Measurements from ENCODE around the gene SOBP. TPM values are rescaled to one million over a fixed set of nuclear protein-coding genes. Genes with fewer than 3 reads are reported as not detected.
"Not testable (repeated sequence)": the region's sequence is repeated elsewhere in the genome, so short reads cannot be mapped to it uniquely, and the experiment has no call there.

SOBP gene
- total RNA-seq, 1 experiment from 2014 or later: 0.22 TPM

DNA sequence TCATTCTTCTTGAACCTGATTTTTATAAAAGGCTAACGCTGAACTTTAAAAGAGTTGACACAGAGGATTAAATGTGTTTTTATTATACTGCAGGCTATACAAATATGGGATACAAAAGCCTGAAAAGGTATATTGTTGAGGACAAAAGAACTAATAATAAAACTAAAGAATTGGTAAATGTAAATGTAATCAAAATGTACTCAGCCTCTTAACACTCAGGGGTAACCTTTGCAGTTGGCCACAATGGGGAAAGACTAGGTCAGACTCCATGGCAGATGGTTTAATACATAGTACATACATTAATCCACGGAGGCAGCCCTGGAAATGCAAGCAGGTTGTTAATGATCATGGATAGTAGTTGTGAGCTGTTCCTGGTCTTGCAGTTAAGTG lies 57.5 kb downstream of the SOBP start:
- Histone ChIP-seq H3K4me2 (no peak overlapping the region), H2AFZ (no peak overlapping the region), H3K4me1 (replicated peaks; ENCODE audit: insufficient read depth) (no peaks in the 10 kb centered on the region), H3K27ac (no peak overlapping the region), H3K79me2 (ENCODE audit: low read depth) (no peaks in the 10 kb centered on the region), H3K9me3 (ENCODE audit: insufficient read depth, low read depth) (no peaks in the 10 kb centered on the region), H3K9me2 (ENCODE audit: insufficient read depth) (no peaks in the 10 kb centered on the region), H3K27me3 (ENCODE audit: insufficient read depth, low read depth) (no peaks in the 10 kb centered on the region), H3F3A (ENCODE audit: insufficient read depth, low read depth) (no peaks in the 10 kb centered on the region), H3K4me3 (no peak overlapping the region), H3K36me3 (ENCODE audit: low read depth) (no peaks in the 10 kb centered on the region), H4K20me1 (ENCODE audit: insufficient read depth) (no peaks in the 10 kb centered on the region)
- CTCF ChIA-PET: no interaction called here
- no TSS peak for BruUV-seq (replicated peaks)
- intact Hi-C loops (cut with micrococcal nuclease; ENCODE audit: unreplicated experiment): no loop called here
- DNase-seq: no peak
- TF ChIP-seq, protein P1, sequence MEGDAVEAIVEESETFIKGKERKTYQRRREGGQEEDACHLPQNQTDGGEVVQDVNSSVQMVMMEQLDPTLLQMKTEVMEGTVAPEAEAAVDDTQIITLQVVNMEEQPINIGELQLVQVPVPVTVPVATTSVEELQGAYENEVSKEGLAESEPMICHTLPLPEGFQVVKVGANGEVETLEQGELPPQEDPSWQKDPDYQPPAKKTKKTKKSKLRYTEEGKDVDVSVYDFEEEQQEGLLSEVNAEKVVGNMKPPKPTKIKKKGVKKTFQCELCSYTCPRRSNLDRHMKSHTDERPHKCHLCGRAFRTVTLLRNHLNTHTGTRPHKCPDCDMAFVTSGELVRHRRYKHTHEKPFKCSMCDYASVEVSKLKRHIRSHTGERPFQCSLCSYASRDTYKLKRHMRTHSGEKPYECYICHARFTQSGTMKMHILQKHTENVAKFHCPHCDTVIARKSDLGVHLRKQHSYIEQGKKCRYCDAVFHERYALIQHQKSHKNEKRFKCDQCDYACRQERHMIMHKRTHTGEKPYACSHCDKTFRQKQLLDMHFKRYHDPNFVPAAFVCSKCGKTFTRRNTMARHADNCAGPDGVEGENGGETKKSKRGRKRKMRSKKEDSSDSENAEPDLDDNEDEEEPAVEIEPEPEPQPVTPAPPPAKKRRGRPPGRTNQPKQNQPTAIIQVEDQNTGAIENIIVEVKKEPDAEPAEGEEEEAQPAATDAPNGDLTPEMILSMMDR (conservative IDR thresholded peaks at IDR 0.05): no peak
- TF ChIP-seq EZH2 (IDR thresholded peaks at IDR 0.05; ENCODE audit: low read depth): no peak
- POLR2A ChIA-PET (ENCODE audit: unreplicated experiment): interaction anchor here (0.6 kb wide), 1 partner anchor 14 kb away, joined by 10 read pairs; no protein-coding TSS in a partner anchor

DNA sequence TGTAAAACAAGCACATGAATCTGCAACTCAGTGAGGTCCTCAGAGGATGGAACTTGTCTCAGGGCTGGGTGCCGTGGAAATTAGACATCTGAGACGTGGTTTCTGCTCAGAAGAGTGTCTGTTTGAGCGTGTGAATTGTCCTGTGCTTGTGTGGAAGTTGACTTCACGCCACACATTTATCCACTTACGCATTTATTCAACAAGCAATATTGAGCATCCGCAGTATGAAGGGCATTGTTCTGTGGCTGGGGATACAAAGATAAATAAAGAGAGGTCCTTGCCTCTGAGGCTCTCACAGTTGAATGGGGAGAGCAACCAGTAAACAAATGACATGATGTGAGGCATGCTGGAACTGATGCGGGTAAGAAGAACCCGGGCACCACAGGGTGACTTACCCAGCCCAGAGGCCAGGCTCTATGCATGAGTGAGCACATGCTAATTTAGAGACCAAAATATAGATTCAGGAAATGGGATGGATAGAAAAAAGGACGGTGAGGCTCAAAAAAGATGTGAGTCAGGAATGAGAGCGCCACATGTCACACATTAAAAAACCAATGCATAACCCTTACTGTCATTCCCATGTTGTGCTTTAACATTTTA lies 60.4 kb downstream of the SOBP start:
- DNase-seq: no peak
- Histone ChIP-seq H3K4me1 (replicated peaks; ENCODE audit: insufficient read depth) (no peaks in the 10 kb centered on the region), H3F3A (ENCODE audit: insufficient read depth, low read depth) (no peaks in the 10 kb centered on the region), H3K27me3 (ENCODE audit: insufficient read depth, low read depth) (no peaks in the 10 kb centered on the region), H3K9me2 (ENCODE audit: insufficient read depth) (no peaks in the 10 kb centered on the region), H3K36me3 (ENCODE audit: low read depth) (no peaks in the 10 kb centered on the region), H4K20me1 (ENCODE audit: insufficient read depth) (no peaks in the 10 kb centered on the region), H3K4me3 (no peak overlapping the region), H2AFZ (no peak overlapping the region), H3K9me3 (ENCODE audit: insufficient read depth, low read depth) (no peaks in the 10 kb centered on the region), H3K27ac (no peak overlapping the region), H3K4me2 (no peak overlapping the region), H3K79me2 (ENCODE audit: low read depth) (no peaks in the 10 kb centered on the region)
- ChIA-PET POLR2A (ENCODE audit: unreplicated experiment) (no interaction called here), CTCF (no interaction called here)
- intact Hi-C loops (cut with micrococcal nuclease; ENCODE audit: unreplicated experiment): no loop called here
- TF ChIP-seq, protein P1 (conservative IDR thresholded peaks at IDR 0.05): no peak
- no peak for TF ChIP-seq EZH2 (IDR thresholded peaks at IDR 0.05; ENCODE audit: low read depth)
- BruUV-seq (replicated peaks): no TSS peak

DNA sequence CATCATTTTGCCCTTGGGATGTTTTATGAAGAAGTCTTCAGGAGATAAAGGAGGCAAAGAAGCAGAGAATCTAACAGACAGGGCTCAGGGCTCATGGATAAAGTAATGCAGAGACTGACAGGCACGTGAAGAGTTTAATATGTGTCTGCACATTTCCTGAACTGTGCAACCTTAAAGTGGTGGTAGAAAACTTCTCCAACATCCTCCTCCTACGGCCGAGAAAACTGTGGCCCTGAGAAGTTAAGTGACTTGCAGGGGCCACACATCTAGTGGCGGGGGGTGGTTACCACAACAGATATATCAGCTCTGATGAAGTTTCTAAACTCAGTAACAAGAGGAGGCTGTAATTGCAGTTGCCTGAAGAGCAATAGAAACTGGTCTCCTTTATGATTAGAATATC lies 61.0 kb downstream of the SOBP start:
- Histone ChIP-seq H3K4me2 (no peak overlapping the region), H3F3A (ENCODE audit: insufficient read depth, low read depth) (no peaks in the 10 kb centered on the region), H3K9me3 (ENCODE audit: insufficient read depth, low read depth) (no peaks in the 10 kb centered on the region), H2AFZ (no peak overlapping the region), H3K9me2 (ENCODE audit: insufficient read depth) (no peaks in the 10 kb centered on the region), H3K4me1 (replicated peaks; ENCODE audit: insufficient read depth) (no peaks in the 10 kb centered on the region), H3K27ac (no peak overlapping the region), H3K27me3 (ENCODE audit: insufficient read depth, low read depth) (no peaks in the 10 kb centered on the region), H3K79me2 (ENCODE audit: low read depth) (no peaks in the 10 kb centered on the region), H3K36me3 (ENCODE audit: low read depth) (no peaks in the 10 kb centered on the region), H3K4me3 (no peak overlapping the region), H4K20me1 (ENCODE audit: insufficient read depth) (no peaks in the 10 kb centered on the region)
- no peak for DNase-seq
- ChIA-PET POLR2A (ENCODE audit: unreplicated experiment) (no interaction called here), CTCF (no interaction called here)
- TF ChIP-seq, protein P1 (conservative IDR thresholded peaks at IDR 0.05): no peak
- no peak for TF ChIP-seq EZH2 (IDR thresholded peaks at IDR 0.05; ENCODE audit: low read depth)
- intact Hi-C loops (cut with micrococcal nuclease; ENCODE audit: unreplicated experiment): no loop called here
- BruUV-seq (replicated peaks): no TSS peak

DNA sequence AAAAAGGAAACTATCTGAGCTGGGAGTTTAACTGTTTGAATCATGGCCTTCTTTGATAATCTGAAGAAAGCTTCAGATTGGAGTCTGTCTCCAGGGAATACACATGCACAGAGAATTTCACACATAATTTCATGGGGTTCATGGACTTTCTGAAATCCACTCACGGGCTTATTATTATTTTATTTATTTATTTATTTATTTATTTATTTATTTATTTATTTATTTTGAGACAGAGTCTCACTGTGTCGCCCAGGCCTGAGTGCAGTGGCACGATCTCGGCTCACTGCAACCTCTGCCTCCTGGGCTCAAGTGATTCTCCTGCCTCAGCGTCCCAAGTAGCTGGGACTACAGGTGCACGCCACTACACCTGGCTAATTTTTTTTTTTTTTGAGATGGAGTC lies 63.2 kb downstream of the SOBP start:
- H3K9me3 ChIP-seq (ENCODE audit: insufficient read depth, low read depth); H3K4me3 ChIP-seq; H3K9me2 ChIP-seq (ENCODE audit: insufficient read depth); H3K79me2 ChIP-seq (ENCODE audit: low read depth); CTCF ChIA-PET; H3K27ac ChIP-seq; POLR2A ChIA-PET (ENCODE audit: unreplicated experiment); H3F3A ChIP-seq (ENCODE audit: insufficient read depth, low read depth); DNase-seq; BruUV-seq (replicated peaks); H3K4me1 ChIP-seq (replicated peaks; ENCODE audit: insufficient read depth); H2AFZ ChIP-seq; H3K36me3 ChIP-seq (ENCODE audit: low read depth); intact Hi-C loops (cut with micrococcal nuclease; ENCODE audit: unreplicated experiment); H3K27me3 ChIP-seq (ENCODE audit: insufficient read depth, low read depth); H4K20me1 ChIP-seq (ENCODE audit: insufficient read depth); H3K4me2 ChIP-seq: not testable (repeated sequence)

All from PC-9 (cell line).